H1 (cell line): Measurements from ENCODE around the gene VEPH1.

ENCODE experiments used
- BACH1 ChIP-seq: IDR thresholded peaks from 2 replicates; pipeline ENCODE4 v1.6.1; 2012; ENCODE audit warnings: low read length, improper control_type of control experiment
- CTCF ChIP-seq, 3 experiments: IDR thresholded peaks; 1 replicate in 2 of 3; 2 replicates in 1 of 3; pipeline versions ENCODE4 v1.5.1 to v1.6.1; 2011; ENCODE audit warnings: low read length in 3 of 3, mild to moderate bottlenecking in 3 of 3, inconsistent platforms in 2 of 3, low read depth in 1 of 3, moderate library complexity in 1 of 3; ENCODE audit not compliant: insufficient read depth in 1 of 3; ENCODE audit errors: control extremely low read depth in 1 of 3
- GTF2F1 ChIP-seq: IDR thresholded peaks from 2 replicates; pipeline ENCODE4 v1.6.1; 2012; ENCODE audit warnings: low read depth, low read length, improper control_type of control experiment, borderline replicate concordance

GRCh38 chr3:157412323-157412855 lies 90.8 kb downstream of the VEPH1 start:
- TF ChIP-seq CTCF (IDR thresholded peaks at IDR 0.05; ENCODE audit: control extremely low read depth in 1 of 3, insufficient read depth in 1 of 3, low read depth in 1 of 3, low read length in 3 of 3): no peak
- TF ChIP-seq BACH1: no peak
- no peak for TF ChIP-seq GTF2F1
